NCI-H187 (cell line): ENCODE data around the gene CBARP.
"Not testable (repeated sequence)": the region's sequence is repeated elsewhere in the genome, so short reads cannot be mapped to it uniquely, and the experiment has no call there.

ENCODE experiments used
- DNase-seq, 2 experiments: peaks; one replicate each; lab custom pipeline; 2025; lab: John Stamatoyannopoulos, UW

The CBARP gene

GRCh38 chr19:1252821-1253513 is 15.2 kb upstream of the CBARP start:
- no peak for DNase-seq

- no peak for DNase-seq
These were observed 14.5 kb upstream of the CBARP start for GRCh38 chr19:1252221-1252820.

DNA sequence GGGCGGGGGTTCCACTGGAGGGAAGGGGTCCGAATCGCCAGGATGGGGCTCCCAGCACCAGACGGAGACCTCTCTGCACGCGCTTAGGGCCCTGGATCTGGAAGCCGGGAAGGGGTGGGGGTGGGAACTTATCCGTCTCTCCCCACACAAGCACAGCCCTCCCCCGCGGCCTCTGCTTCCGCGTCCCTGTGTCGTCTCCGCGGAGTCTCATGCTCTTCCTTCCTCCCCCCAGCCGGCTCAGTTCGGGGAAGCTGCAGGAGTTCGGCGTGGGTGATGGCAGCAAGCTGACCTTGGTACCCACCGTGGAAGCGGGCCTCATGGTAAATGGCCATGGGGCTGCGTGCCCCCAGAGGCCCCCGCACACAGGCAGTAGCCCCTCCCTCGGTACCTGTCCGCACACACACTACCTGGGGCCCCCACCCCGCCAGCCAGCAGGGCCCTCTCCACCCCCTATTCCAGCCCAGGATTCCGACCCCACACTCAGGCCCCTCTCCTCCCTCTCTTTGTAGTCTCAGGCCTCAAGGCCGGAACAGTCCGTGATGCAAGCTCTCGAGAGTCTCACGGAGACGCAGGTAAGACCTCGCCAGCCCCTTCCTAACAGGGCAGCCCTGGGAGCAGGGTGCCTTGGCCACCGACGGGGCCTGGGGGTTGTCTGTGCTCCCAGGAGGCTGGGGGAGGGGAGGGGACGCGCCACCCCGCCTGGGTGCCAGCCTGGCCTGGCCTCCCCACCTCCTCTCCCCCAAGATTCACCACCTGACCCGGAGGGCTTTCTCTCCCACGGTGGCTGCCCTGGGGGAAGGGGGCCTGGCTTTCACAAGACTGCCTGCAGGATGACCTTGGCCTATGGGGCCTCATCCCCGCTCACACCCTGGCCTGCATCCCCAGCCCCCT is 13.8 kb upstream of the CBARP start:
- no peak for DNase-seq

DNA sequence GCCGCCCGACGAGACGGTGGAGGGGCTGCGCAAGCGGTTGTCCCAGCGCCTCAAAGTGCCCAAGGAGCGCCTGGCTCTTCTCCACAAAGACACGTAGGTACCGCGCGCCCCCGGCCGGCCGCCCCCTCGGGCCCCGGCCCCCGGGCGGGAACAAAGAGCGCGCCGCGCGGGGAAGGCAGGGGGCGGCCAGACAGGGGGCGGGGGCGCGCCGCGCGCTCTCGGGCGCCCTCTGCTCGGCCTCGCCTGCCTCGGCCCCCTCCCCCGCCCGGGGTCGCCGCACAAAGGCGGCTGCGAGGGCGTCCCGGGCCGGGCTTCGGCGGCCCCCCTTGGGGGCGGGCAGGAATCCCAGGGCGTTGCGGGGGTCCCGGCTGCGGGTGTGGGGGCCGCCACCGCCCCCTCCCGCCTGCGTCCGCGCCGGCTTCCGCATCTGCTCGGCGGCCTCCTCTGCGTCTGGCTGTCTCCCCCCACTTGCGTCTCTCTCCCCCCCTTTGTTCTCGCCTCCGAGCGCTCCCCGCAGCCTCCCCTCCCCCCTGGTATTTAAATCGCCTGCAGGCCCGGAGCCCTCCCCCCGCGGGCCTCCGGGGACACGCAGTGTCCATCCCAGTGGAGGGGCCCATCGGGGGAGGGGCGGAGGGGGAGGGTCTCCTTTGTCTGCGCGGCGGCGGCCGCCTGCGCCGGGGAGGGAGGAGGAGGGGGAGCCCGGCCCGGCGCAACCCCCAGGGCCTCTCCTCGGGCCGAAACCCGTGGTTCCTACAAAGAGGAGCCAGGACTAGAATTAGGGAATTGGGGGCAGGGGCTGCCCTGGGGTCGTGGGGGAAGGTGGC is 12.8 kb upstream of the CBARP start:
- peak in 1 of 2 experiments; percentile 58 for DNase-seq

DNA sequence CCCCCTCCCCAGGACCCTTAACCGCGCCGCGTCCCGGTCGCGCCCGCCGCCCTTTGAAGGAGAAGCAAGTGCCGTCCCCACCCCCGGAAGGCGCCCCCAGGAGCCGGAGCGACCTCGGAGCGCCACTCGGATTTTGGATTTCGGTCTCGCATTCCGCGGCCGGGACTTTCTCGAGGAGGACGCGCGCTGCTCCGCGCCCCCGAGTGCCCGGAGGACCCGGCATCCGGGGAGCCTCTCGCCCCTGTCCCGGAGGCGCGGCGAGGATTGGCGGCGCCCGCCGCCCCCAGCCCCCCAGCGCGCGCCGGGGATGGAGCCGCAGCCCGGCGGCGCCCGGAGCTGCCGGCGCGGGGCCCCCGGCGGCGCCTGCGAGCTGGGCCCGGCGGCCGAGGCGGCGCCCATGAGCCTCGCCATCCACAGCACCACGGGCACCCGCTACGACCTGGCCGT is 12.2 kb upstream of the CBARP start:
- no peak for DNase-seq

DNA sequence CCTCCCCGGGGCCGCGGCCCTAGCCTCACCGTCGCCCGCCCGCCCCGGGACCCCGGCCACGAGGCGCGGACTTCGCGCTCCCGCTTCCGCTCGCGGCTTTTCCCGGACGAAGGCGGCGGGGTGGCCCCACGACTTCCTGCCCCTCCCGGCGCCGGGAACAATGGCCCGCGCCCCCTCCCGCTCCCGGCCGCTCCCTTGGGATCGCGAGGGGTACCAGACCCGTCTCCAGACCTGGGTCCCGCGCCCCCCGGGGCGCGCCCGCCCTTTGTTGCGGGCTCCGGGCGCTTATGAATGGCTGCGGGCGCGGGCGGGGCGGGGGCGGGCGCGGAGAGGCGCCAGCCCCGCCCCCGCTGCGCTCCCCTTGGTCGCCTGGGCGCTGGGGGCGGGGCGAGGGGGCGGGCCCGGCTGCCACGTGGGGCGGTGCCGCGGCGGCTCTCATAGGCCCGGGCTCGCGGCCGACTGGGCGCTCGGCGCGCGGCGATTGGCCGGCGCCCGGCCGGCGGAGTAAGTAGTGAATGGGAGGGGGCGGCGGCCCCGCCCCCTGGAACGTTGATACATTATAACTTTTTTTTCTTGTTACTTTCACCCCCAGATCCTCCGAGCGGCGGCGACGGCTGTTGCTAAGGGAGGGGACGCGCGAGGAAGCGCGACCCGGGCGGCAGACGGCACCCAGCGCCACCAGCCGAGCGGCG is 11.6 kb upstream of the CBARP start:
- DNase-seq, result peak; percentile 91 to 96

DNA sequence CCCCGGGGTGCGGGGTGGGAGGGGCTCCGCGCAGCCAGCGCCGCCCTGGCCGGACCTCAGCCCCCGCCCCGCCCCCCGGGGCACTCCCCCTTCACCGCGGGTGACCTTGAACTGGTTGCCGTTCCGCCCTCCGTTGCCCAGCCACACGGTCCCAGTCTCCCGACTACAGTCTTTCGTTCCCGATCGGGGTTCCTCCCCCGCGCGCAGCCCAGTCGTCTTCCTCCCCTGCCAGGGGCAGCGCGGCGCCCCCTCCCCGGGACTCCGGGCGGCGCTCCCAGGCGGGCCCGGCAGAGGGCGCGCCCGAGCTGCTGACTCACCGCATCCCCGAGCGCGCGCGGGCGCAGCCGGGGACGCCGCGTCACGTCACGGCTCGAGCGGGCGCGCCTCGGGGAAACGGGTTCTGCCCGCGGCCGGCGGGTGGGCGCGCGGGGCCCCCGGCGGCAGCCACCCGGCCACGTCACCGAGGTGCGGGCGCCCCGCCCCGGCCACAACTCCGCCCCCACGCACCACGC is 11.0 kb upstream of the CBARP start:
- DNase-seq, result peak; percentile 72 to 74

- peak; percentile 69 to 72 for DNase-seq
These were observed 10.5 kb upstream of the CBARP start, which contains the start of gene MIDN for GRCh38 chr19:1248139-1248785. Gene MIDN, plus strand, starts transcription at chr19:1248583. Its CDS starts 1,714 bp downstream, at chr19:1250297.

DNA sequence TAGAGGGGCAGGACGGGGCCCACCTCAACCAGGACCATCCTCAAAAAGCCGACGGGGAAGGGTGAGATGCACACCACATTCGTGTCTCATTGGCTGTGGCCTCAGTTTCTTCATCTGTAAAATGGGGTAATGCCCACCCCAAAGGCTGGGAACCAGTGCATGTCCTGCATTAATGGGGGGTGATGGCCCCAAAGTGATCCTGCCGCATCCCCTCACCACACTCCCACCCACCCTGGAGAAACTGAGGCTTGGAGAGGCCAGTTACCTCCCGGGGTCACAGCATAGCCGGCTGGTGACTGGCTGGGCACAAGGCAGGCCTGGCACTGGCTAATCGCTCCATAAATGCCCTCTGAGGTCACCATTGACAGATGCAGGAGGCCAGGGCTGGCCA is 9.9 kb upstream of the CBARP start:
- no peak for DNase-seq

GRCh38 chr19:1246265-1247087 is 8.7 kb upstream of the CBARP start:
- not testable (repeated sequence) for DNase-seq

DNA sequence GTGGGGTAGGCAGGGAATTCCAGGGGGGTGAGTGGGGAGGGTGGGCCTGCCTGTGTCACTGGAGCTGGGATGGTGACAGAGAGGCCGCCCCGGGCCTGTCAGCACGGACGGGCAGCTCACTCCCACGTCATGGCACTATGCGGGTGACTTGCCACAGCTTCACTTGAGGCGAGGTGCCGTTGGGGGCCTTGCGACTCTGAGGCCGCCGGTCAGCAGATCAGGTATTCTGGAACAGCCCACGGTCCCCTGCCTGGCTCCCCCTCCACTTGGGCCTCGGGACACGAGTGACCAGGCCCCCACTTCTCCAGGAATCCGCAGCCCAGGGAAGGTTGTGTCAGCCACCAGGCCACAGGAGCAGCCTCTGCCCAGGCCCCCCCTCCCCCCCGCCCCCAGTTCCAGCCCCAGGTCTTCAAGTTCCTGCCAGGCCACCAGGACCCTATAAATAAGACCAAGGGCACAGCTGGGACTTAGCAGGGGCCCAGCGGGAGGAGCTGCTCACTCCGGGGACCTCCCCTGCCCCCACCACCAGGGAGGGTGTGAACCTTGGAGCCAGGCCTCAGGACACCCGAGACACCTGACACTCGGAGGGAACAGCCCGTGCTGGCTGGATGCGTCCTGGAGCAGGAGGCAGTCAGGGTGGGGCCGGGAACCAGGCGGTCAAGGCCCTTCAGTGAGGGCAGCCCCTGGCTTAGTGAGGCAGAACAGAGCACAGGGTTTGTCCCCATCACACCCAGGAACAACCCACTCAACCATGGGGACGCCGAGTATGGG is 7.9 kb upstream of the CBARP start:
- no peak for DNase-seq

- no peak for DNase-seq
These were observed 7.1 kb upstream of the CBARP start for GRCh38 chr19:1244693-1245451.

- peak in 1 of 2 experiments; percentile 35 for DNase-seq
These were observed 6.2 kb upstream of the CBARP start for GRCh38 chr19:1243768-1244692.

GRCh38 chr19:1241417-1242095 is 3.8 kb upstream of the CBARP start, which contains the start of gene ATP5F1D:
Gene ATP5F1D, plus strand, starts transcription at chr19:1241751. Its CDS starts 100 bp downstream, at chr19:1241851.
- DNase-seq, result peak; percentile 80 to 93

DNA sequence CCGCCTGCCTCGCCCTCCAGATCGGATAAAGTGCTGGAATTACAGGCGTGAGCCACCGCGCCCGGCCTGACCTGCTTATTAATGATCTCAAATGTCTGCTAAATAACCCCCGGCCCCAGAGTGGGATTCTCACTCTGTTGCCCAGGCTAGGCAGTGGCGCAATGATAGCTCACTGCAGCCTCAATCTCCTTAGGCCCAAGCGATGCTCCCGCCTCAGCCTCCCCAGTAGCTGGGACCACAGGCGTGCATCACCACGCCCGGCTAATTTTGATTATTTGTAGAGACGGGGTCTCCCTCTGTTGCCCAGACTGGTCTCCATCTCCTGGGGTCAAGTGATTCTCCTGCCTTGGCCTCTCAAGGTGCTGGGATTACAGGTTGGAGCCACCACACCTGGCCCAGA is 3.1 kb upstream of the CBARP start:
- DNase-seq, result no peak
